NB4 (cell line): ENCODE measurements around the gene TIAM2.

Source experiments
- DNase-seq: peaks from one replicate; pipeline ENCODE4 v3.0.0; 2010; ENCODE audit warnings: low read depth
- H3K4me3 ChIP-seq: one replicate; pipeline ENCODE4 v1.5.1; 2011; ENCODE audit warnings: mild to moderate bottlenecking, low read depth, low read length, moderate library complexity
- MAX ChIP-seq: IDR thresholded peaks from 2 replicates; pipeline ENCODE4 v1.6.1; 2011; ENCODE audit warnings: low read depth, low read length
- MYC ChIP-seq: IDR thresholded peaks from 2 replicates; pipeline ENCODE4 v1.6.1; 2011; ENCODE audit warnings: low read depth, low read length
- POLR2A ChIP-seq: IDR thresholded peaks from 2 replicates; pipeline ENCODE4 v1.6.1; 2011; ENCODE audit warnings: mild to moderate bottlenecking; ENCODE audit not compliant: insufficient read length; ENCODE audit errors: extremely low read depth
- TF ChIP-seq, protein P1 (sequence below): IDR thresholded peaks from one replicate; pipeline ENCODE4 v1.5.1; 2012; ENCODE audit warnings: low read depth, low read length

TIAM2 gene

GRCh38 chr6:155024391-155025027 lies 29.4 kb downstream of the TIAM2 start:
- H3K4me3 ChIP-seq, result no peak overlapping the region

DNA sequence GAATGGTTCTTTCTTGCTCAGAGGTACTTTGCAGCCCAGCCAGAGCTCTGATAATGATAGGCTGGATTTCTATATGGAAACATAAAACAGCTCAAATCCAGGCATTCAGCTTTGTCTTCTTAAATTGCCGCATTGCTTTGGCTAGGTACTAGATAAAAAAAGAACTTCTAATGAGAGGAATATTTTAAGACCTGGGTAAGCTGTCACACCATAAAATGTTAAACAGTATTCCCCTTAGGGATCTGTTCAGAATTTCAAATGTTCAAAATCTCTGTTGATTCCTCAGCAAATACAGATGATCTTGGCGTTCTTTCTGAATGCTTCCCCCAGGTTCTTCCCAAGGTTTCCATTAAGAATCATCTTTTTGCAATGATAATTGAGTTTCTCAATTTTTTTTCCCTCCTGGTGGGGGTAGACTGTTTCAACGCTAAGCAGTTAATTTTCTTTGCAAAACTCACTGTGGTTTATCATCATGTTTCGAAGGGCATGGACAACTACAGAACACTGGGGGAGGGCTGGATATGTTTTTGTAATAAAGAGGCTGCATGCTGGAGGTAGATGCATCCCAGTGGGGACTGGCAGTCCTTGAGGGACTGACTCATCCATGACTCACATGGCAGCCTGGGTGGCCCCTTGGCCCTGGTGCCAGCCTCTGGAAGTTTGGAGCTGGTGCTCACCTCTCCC lies 31.0 kb downstream of the TIAM2 start:
- no peak overlapping the region for H3K4me3 ChIP-seq
- TF ChIP-seq, protein P1, sequence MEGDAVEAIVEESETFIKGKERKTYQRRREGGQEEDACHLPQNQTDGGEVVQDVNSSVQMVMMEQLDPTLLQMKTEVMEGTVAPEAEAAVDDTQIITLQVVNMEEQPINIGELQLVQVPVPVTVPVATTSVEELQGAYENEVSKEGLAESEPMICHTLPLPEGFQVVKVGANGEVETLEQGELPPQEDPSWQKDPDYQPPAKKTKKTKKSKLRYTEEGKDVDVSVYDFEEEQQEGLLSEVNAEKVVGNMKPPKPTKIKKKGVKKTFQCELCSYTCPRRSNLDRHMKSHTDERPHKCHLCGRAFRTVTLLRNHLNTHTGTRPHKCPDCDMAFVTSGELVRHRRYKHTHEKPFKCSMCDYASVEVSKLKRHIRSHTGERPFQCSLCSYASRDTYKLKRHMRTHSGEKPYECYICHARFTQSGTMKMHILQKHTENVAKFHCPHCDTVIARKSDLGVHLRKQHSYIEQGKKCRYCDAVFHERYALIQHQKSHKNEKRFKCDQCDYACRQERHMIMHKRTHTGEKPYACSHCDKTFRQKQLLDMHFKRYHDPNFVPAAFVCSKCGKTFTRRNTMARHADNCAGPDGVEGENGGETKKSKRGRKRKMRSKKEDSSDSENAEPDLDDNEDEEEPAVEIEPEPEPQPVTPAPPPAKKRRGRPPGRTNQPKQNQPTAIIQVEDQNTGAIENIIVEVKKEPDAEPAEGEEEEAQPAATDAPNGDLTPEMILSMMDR, result no peak
- TF ChIP-seq POLR2A (no peak), MYC (no peak), MAX (no peak)
- peak; percentile 72 for DNase-seq

More at GRCh38 chr6:155024391-155025027, 29.4 kb downstream of the TIAM2 start:
- DNase-seq, result no peak
- TF ChIP-seq MYC (no peak), MAX (no peak), POLR2A (no peak)

GRCh38 chr6:155026706-155027045 lies 31.6 kb downstream of the TIAM2 start:
- H3K4me3 ChIP-seq, result no peak overlapping the region
- no peak for DNase-seq
- TF ChIP-seq, protein P1, result no peak
- no peak for TF ChIP-seq MYC

DNA sequence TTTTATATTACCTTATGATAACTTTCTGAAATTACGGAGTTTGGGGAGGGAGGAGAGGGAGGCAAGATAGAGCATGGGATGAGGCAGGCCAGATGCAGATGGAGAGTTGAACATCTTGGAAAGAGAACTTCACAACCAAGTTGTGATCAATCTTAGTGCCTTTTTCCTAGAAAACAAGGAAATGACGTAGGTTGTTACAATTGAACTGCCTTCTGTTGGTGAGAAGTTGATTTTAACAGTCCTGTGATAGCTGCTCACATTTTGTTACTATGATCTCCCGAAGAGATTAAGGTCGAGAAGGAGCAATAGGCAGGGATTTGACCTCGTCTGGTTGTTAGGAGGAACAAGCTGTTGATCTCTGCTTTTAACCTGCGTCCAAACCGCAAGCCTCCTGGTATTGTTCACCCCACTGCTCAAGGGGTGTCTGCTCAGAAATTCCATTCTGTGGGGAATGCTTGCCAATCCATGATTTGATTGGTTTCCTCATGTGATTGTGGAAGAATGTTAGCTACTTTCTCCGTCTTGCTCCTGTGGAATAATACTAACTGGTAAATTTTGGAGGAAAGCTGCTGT lies 35.1 kb downstream of the TIAM2 start:
- DNase-seq, result no peak
- no peak for TF ChIP-seq MAX
- TF ChIP-seq, protein P1, result no peak
- TF ChIP-seq MYC, result no peak
- no peak for TF ChIP-seq POLR2A
- H3K4me3 ChIP-seq, result no peak overlapping the region

- no peak for DNase-seq
- TF ChIP-seq MYC, result no peak
- H3K4me3 ChIP-seq, result no peak overlapping the region
These were observed 36.0 kb downstream of the TIAM2 start for GRCh38 chr6:155031091-155031490.

DNA sequence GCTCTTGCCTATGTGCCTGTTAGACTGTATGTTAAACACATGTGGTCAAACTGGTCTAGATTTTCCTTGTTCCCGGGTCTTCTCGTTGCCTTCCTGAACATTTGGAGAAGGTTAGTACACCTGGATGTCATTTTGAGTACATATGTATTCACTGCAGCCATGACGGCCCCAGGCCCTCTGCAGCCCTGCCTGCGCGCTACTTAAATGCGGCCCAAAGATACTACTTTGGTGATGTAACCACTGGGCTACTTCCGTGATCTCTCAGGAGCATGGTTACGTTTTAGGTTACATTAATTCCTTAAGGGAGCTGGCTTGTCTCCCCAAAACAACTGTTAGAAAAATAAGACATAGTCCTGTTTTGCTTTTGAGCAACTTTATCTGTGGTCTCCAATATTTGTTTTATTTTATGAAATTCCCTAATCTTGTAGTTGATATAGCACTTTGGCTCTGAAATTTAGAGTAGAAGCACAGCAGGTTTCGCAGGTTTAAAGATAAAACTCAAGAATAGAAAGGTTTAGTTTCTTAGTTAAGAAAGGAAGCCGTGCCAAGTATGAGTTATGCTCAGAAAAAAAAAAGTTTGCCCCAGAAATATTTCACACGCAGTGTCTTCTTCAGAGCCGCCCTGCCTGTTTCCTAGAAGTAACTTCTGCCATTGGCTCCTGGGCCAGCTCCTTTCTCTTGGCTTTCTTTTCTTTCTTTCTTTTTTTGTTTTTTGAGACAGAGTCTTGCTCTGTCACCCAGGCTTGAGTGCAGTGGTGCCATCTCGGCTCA lies 38.1 kb downstream of the TIAM2 start:
- no peak for DNase-seq
- no peak for TF ChIP-seq POLR2A
- TF ChIP-seq MAX, result no peak
- TF ChIP-seq, protein P1, result no peak
- no peak for TF ChIP-seq MYC
- no peak overlapping the region for H3K4me3 ChIP-seq
